Endothelial cell (in vitro differentiated cells): ENCODE results near the gene HRK. TPM values are rescaled to one million over a fixed set of nuclear protein-coding genes. Genes with fewer than 3 reads are reported as not detected.

Source experiments
- DNase-seq: peaks from one replicate; pipeline ENCODE4 v3.0.0; 2021; ENCODE audit warnings: low spot score
- H3K27ac Mint-ChIP-seq: one replicate; pipeline ENCODE4 v1.8.0; 2021; ENCODE audit warnings: mixed read lengths, inconsistent platforms; ENCODE audit not compliant: unreplicated experiment
- H3K27me3 Mint-ChIP-seq: one replicate; pipeline ENCODE4 v1.8.0; 2021; ENCODE audit warnings: mild to moderate bottlenecking, moderate library complexity, mixed read lengths, inconsistent platforms; ENCODE audit not compliant: unreplicated experiment
- H3K36me3 Mint-ChIP-seq: one replicate; pipeline ENCODE4 v1.8.0; 2021; ENCODE audit warnings: mild to moderate bottlenecking, low read depth, mixed read lengths, inconsistent platforms; ENCODE audit not compliant: unreplicated experiment
- H3K4me1 Mint-ChIP-seq: one replicate; pipeline ENCODE4 v1.8.0; 2021; ENCODE audit warnings: mild to moderate bottlenecking, mixed read lengths, inconsistent platforms; ENCODE audit not compliant: unreplicated experiment
- H3K4me3 Mint-ChIP-seq: one replicate; pipeline ENCODE4 v1.8.0; 2021; ENCODE audit warnings: mild to moderate bottlenecking, mixed read lengths, inconsistent platforms; ENCODE audit not compliant: unreplicated experiment
- H3K9me3 Mint-ChIP-seq: one replicate; pipeline ENCODE4 v1.8.0; 2021; ENCODE audit warnings: mixed read lengths, inconsistent platforms; ENCODE audit not compliant: unreplicated experiment
- CTCF ChIP-seq: fragments of 200-600 bp; sonication (generic); IDR thresholded peaks from one replicate; pipeline ENCODE4 v1.5.0; 2021; ENCODE audit warnings: antibody characterized with exemption; ENCODE audit not compliant: unreplicated experiment
- total RNA-seq: library from RNA; stranded (reverse); fragmentation: NEBNext Ultra II Directional; extraction: Animal tissue kit (Norgen Biotek cat#: 25700); gene quantifications from one replicate; pipeline ENCODE4 v1.2.1, GENCODE V29; 2021; ENCODE audit not compliant: unreplicated experiment

HRK gene
- total RNA-seq, 1 donor from 2014 or later = 0.10 TPM

GRCh38 chr12:116855744-116856470, 25.3 kb downstream of the HRK start:
- no peak for TF ChIP-seq CTCF
- no peak overlapping the region for H3K27ac Mint-ChIP-seq
- no peak for DNase-seq
- no peaks in the 10 kb centered on the region for H3K4me1 Mint-ChIP-seq
- no peak overlapping the region for H3K4me3 Mint-ChIP-seq
- peaks cover 7% of the 10 kb centered on the region for H3K27me3 Mint-ChIP-seq
- H3K9me3 Mint-ChIP-seq = no peaks in the 10 kb centered on the region
- no peaks in the 10 kb centered on the region for H3K36me3 Mint-ChIP-seq

- Mint-ChIP-seq H3K27me3 (peaks cover 7% of the 10 kb centered on the region), H3K4me3 (no peak overlapping the region), H3K4me1 (no peaks in the 10 kb centered on the region), H3K36me3 (no peaks in the 10 kb centered on the region), H3K27ac (no peak overlapping the region), H3K9me3 (no peaks in the 10 kb centered on the region)
- TF ChIP-seq CTCF = no peak
- no peak for DNase-seq
These were observed 27.7 kb downstream of the HRK start for GRCh38 chr12:116853507-116853906.

- Mint-ChIP-seq H3K4me3 (no peak overlapping the region), H3K36me3 (no peaks in the 10 kb centered on the region), H3K27ac (no peak overlapping the region), H3K9me3 (no peaks in the 10 kb centered on the region), H3K4me1 (no peaks in the 10 kb centered on the region), H3K27me3 (peaks cover 4% of the 10 kb centered on the region)
- TF ChIP-seq CTCF = no peak
- no peak for DNase-seq
These were observed 28.9 kb downstream of the HRK start for GRCh38 chr12:116852303-116852702.

- no peaks in the 10 kb centered on the region for H3K27me3 Mint-ChIP-seq
- no peak for DNase-seq
- no peak overlapping the region for H3K4me3 Mint-ChIP-seq
- H3K9me3 Mint-ChIP-seq = no peaks in the 10 kb centered on the region
- H3K4me1 Mint-ChIP-seq = no peaks in the 10 kb centered on the region
- H3K27ac Mint-ChIP-seq = no peak overlapping the region
- TF ChIP-seq CTCF = no peak
- H3K36me3 Mint-ChIP-seq = no peaks in the 10 kb centered on the region
These were observed 32.0 kb downstream of the HRK start for GRCh38 chr12:116849216-116849615.

- Mint-ChIP-seq H3K4me3 (no peak overlapping the region), H3K9me3 (no peaks in the 10 kb centered on the region), H3K27ac (no peak overlapping the region), H3K36me3 (no peaks in the 10 kb centered on the region), H3K4me1 (no peaks in the 10 kb centered on the region), H3K27me3 (no peaks in the 10 kb centered on the region)
- DNase-seq = no peak
- no peak for TF ChIP-seq CTCF
These were observed 38.2 kb downstream of the HRK start for GRCh38 chr12:116843085-116843484.
